Keratinocyte (primary cell): ENCODE measurements around the gene CLEC4C. TPM values are rescaled to one million over a fixed set of nuclear protein-coding genes. Genes with fewer than 3 reads are reported as not detected.
"Not testable (repeated sequence)": the region's sequence is repeated elsewhere in the genome, so short reads cannot be mapped to it uniquely, and the experiment has no call there.

Experiments used
- DNase-seq: peaks from one replicate; pipeline ENCODE4 v3.0.0-alpha.2; 2011; ENCODE audit warnings: low read depth, missing footprints, low spot score
- FAIRE-seq: peaks from 2 replicates; lab custom pipeline; 2011; peaks lifted over from hg19 to GRCh38; lab: Jason Lieb, UNC
- H2AFZ ChIP-seq: 2 replicates; pipeline ENCODE4 v1.6.0; 2012; ENCODE audit warnings: low read length, control low read depth, inconsistent platforms; ENCODE audit not compliant: control insufficient read depth
- H3K27ac ChIP-seq: 2 replicates; pipeline ENCODE4 v1.5.1; 2011; ENCODE audit warnings: low read length; ENCODE audit not compliant: control insufficient read depth, insufficient read depth
- H3K27me3 ChIP-seq: 3 replicates; pipeline ENCODE4 v1.6.0; 2011; ENCODE audit warnings: low read length; ENCODE audit not compliant: control insufficient read depth, insufficient read depth; ENCODE audit errors: extremely low read depth
- H3K36me3 ChIP-seq, 2 experiments: 2 replicates in 1 of 2; 3 replicates in 1 of 2; pipeline ENCODE4 v1.5.1; 2011; ENCODE audit warnings: low read length in 2 of 2, mild to moderate bottlenecking in 1 of 2; ENCODE audit not compliant: control insufficient read depth in 2 of 2, insufficient read depth in 2 of 2; ENCODE audit errors: extremely low read depth in 1 of 2
- H3K4me1 ChIP-seq: 3 replicates; pipeline ENCODE4 v1.5.1; 2011; ENCODE audit warnings: low read length; ENCODE audit not compliant: control insufficient read depth, insufficient read depth; ENCODE audit errors: extremely low read depth
- H3K4me2 ChIP-seq: 3 replicates; pipeline ENCODE4 v1.6.0; 2011; ENCODE audit warnings: low read depth, low read length; ENCODE audit not compliant: control insufficient read depth, insufficient read depth; ENCODE audit errors: extremely low read depth
- H3K4me3 ChIP-seq, 3 experiments: fragments of 200-600 bp in 1 of 3; sonication (generic) in 1 of 3; 2 replicates in 2 of 3; 3 replicates in 1 of 3; pipeline ENCODE4 v1.5.1; 2011 to 2016; ENCODE audit warnings: low read length in 3 of 3, mild to moderate bottlenecking in 3 of 3, control low read depth in 2 of 3, inconsistent platforms in 1 of 3, low read depth in 1 of 3, mixed read lengths in 1 of 3, mixed run types in 1 of 3, moderate library complexity in 1 of 3; ENCODE audit not compliant: control insufficient read depth in 2 of 3, insufficient read depth in 2 of 3; ENCODE audit errors: extremely low read depth in 1 of 3
- H3K79me2 ChIP-seq: 2 replicates; pipeline ENCODE4 v1.6.0; 2012; ENCODE audit warnings: low read length; ENCODE audit not compliant: control insufficient read depth, insufficient read depth
- H3K9ac ChIP-seq: 3 replicates; pipeline ENCODE4 v1.6.0; 2011; ENCODE audit warnings: low read length; ENCODE audit not compliant: control insufficient read depth, insufficient read depth; ENCODE audit errors: extremely low read depth
- H3K9me1 ChIP-seq: 3 replicates; pipeline ENCODE4 v1.6.0; 2011; ENCODE audit warnings: low read length; ENCODE audit not compliant: control insufficient read depth, insufficient read depth; ENCODE audit errors: extremely low read depth
- H3K9me3 ChIP-seq: 2 replicates; pipeline ENCODE4 v1.5.1; 2012; ENCODE audit warnings: low read depth, low read length; ENCODE audit not compliant: control insufficient read depth
- H4K20me1 ChIP-seq: 3 replicates; pipeline ENCODE4 v1.6.0; 2011; ENCODE audit warnings: low read length; ENCODE audit not compliant: control insufficient read depth, insufficient read depth; ENCODE audit errors: extremely low read depth
- EZH2 ChIP-seq: IDR thresholded peaks from one replicate; pipeline ENCODE4 v1.6.1; 2012; ENCODE audit warnings: inconsistent platforms, mild to moderate bottlenecking, low read length, moderate library complexity
- dilution Hi-C: fragments of 300-500 bp; cut with MboI; formaldehyde crosslinking; loops from one replicate; pipeline ENCODE4 v1.7.0; 2020; ENCODE audit warnings: low sequenced_read_pairs; ENCODE audit not compliant: extremely low pct_ligation_motif_present
- polyA minus RNA-seq, 3 experiments: library from RNA; depleted of rRNA, polyadenylated mRNA; stranded (reverse); fragments of >200 nt; gene quantifications; 1 replicate in 1 of 3; 2 replicates in 1 of 3; 3 replicates in 1 of 3; pipeline ENCODE4 v1.2.3, GENCODE V29; 2011
- polyA plus RNA-seq, 5 experiments: library from polyadenylated mRNA; depleted of rRNA in 3 of 5; stranded (reverse) in 3 of 5; stranded (forward) in 1 of 5; unstranded in 1 of 5; fragments of >200 nt; gene quantifications; 1 replicate in 1 of 5; 2 replicates in 3 of 5; 3 replicates in 1 of 5; pipeline versions ENCODE4 v1.2.1 to v1.2.3, GENCODE V29; 2011 to 2012; ENCODE audit warnings: missing spikeins in 2 of 5, low read depth in 1 of 5, low replicate concordance in 1 of 5
- TF ChIP-seq, protein P1 (sequence below), 3 experiments: IDR thresholded peaks in 1 of 3; conservative IDR thresholded peaks in 1 of 3; optimal IDR thresholded peaks in 1 of 3; 2 replicates in 2 of 3; 3 replicates in 1 of 3; pipeline versions ENCODE3 to v1.5.1; 2011; ENCODE audit warnings: low read length in 3 of 3, mild to moderate bottlenecking in 3 of 3, moderate library complexity in 2 of 3, control low read depth in 1 of 3, inconsistent platforms in 1 of 3; ENCODE audit not compliant: insufficient read depth in 2 of 3; ENCODE audit errors: extremely low read depth in 1 of 3

CLEC4C gene, protein sequence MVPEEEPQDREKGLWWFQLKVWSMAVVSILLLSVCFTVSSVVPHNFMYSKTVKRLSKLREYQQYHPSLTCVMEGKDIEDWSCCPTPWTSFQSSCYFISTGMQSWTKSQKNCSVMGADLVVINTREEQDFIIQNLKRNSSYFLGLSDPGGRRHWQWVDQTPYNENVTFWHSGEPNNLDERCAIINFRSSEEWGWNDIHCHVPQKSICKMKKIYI
- not detected in 3 replicates for polyA plus RNA-seq
- polyA plus RNA-seq (2011; ENCODE audit: low read depth) = not detected
- polyA plus RNA-seq (2011; cell fraction: cytosol; rRNA removed) = not detected in 2 replicates
- polyA plus RNA-seq (2011; cell fraction: nucleus; rRNA removed) = not detected in 2 replicates
- polyA plus RNA-seq (2012; ENCODE audit: low replicate concordance) = not detected in 2 replicates
- polyA minus RNA-seq = not detected in 3 replicates
- polyA minus RNA-seq (2011; cell fraction: cytosol; rRNA and poly(A)+ RNA removed) = not detected
- not detected in 2 replicates for polyA minus RNA-seq (2011; cell fraction: nucleus; rRNA and poly(A)+ RNA removed)

DNA sequence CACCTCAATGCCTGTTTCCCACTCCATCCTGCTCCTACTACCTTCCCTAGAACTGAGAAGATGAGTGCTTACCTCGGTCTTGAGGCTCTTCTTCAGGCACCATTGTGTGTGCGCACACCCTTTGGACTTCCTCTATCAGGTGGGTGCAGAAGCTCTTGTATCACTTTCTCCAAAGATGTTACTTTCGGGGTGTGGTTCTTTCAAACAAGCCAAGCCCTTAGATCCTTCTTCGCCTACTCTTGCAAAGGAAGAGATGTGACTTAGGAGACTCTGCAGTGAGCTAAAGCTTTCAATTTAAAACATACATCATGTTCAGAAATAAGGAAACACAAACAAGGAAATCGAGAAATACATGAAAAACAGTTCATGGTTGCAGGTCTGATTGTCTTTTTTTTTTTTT lies at the start of gene CLEC4C:
TSS of gene CLEC4C (minus strand) at position 130 of the 400 bp plus-strand sequence. CDS start at position 103, 27 bp downstream.
- dilution Hi-C loops = no loop called here
- no peak within 1 kb of the TSS for H3K4me3 ChIP-seq

GRCh38 chr12:7793211-7793610 lies 46.0 kb upstream of the CLEC4C start:
- Histone ChIP-seq H2AFZ (no peak overlapping the region), H3K4me2 (no peak overlapping the region), H3K4me3 (no peak overlapping the region), H3K4me1 (no peaks in the 10 kb centered on the region), H3K9ac (no peak overlapping the region), H3K79me2 (no peaks in the 10 kb centered on the region), H3K9me3 (no peaks in the 10 kb centered on the region), H3K27ac (no peak overlapping the region), H3K9me1 (no peaks in the 10 kb centered on the region), H3K27me3 (no peaks in the 10 kb centered on the region), H4K20me1 (no peaks in the 10 kb centered on the region), H3K36me3 (no peaks in the 10 kb centered on the region)
- FAIRE-seq (no peak), DNase-seq (no peak)
- dilution Hi-C loops = no loop called here
- TF ChIP-seq EZH2 = no peak
- TF ChIP-seq, protein P1, sequence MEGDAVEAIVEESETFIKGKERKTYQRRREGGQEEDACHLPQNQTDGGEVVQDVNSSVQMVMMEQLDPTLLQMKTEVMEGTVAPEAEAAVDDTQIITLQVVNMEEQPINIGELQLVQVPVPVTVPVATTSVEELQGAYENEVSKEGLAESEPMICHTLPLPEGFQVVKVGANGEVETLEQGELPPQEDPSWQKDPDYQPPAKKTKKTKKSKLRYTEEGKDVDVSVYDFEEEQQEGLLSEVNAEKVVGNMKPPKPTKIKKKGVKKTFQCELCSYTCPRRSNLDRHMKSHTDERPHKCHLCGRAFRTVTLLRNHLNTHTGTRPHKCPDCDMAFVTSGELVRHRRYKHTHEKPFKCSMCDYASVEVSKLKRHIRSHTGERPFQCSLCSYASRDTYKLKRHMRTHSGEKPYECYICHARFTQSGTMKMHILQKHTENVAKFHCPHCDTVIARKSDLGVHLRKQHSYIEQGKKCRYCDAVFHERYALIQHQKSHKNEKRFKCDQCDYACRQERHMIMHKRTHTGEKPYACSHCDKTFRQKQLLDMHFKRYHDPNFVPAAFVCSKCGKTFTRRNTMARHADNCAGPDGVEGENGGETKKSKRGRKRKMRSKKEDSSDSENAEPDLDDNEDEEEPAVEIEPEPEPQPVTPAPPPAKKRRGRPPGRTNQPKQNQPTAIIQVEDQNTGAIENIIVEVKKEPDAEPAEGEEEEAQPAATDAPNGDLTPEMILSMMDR (optimal IDR thresholded peaks at IDR 0.05 in 1 of 3, IDR thresholded peaks at IDR 0.05 in 1 of 3, conservative IDR thresholded peaks at IDR 0.05 in 1 of 3; ENCODE audit: extremely low read depth in 1 of 3, insufficient read depth in 2 of 3, low read length in 3 of 3) = no peak

More for the DNA sequence above, at the start of gene CLEC4C:
- Histone ChIP-seq H3K27ac (no peak within 1 kb of the TSS), H3K4me1 (no peaks in the 10 kb centered on the region), H3K79me2 (no peaks in the 10 kb centered on the region), H2AFZ (no peak within 1 kb of the TSS), H3K9ac (no peak within 1 kb of the TSS), H3K27me3 (no peaks in the 10 kb centered on the region), H3K9me1 (no peaks in the 10 kb centered on the region), H3K4me2 (no peak within 1 kb of the TSS), H3K9me3 (no peaks in the 10 kb centered on the region), H4K20me1 (no peaks in the 10 kb centered on the region), H3K36me3 (no peaks in the 10 kb centered on the region)
- TF ChIP-seq, protein P1 (optimal IDR thresholded peaks at IDR 0.05 in 1 of 3, IDR thresholded peaks at IDR 0.05 in 1 of 3, conservative IDR thresholded peaks at IDR 0.05 in 1 of 3; ENCODE audit: extremely low read depth in 1 of 3, insufficient read depth in 2 of 3, low read length in 3 of 3) = no peak
- TF ChIP-seq EZH2 = no peak
- DNase-seq = no peak
- no peak for FAIRE-seq

DNA sequence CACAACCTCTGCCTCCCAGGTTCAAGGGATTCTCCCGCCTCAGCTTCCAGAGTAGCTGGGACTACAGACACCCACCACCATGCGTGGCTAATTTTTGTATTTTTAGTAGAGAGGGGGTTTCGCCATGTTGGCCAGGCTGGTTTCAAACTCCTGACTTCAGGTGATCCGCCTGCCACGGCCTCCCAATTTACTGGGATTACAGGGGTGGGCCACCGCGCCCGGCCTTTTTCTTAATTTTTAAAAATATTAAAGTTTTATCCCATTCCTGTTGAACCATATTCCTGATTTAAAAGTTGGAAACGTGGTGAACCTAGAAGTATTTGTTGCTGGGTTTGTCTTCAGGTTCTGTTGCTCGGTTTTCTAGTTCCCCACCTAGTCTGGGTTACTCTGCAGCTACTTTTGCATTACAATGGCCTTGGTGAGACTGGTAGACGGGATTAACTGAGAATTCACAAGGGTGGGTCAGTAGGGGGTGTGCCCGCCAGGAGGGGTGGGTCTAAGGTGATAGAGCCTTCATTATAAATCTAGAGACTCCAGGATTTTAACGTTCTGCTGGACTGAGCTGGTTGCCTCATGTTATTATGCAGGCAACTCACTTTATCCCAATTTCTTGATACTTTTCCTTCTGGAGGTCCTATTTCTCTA lies 41.8 kb upstream of the CLEC4C start, which contains the start of gene NANOG:
TSS of gene NANOG (plus strand) at position 519 of the 645 bp plus-strand sequence. CDS start 213 bp downstream, outside the sequence.
- H3K27ac ChIP-seq, dilution Hi-C loops, H3K4me1 ChIP-seq, H3K4me3 ChIP-seq, H2AFZ ChIP-seq, H3K9me1 ChIP-seq, H3K27me3 ChIP-seq, DNase-seq, H3K9me3 ChIP-seq, FAIRE-seq, H3K79me2 ChIP-seq, H3K36me3 ChIP-seq, H4K20me1 ChIP-seq, H3K9ac ChIP-seq: not testable (repeated sequence)
- H3K4me2 ChIP-seq = peak within 1 kb of the TSS; percentile 22
